GM18508 (cell line): ENCODE data around the gene SVOPL.
"Not testable (repeated sequence)": the region's sequence is repeated elsewhere in the genome, so short reads cannot be mapped to it uniquely, and the experiment has no call there.

Experiments
- ATAC-seq: cut with Tn5 transposase; IDR thresholded peaks from one replicate; pipeline ENCODE4 v1.9.1; 2021; ENCODE audit warnings: moderate number of reproducible peaks; ENCODE audit not compliant: insufficient read depth, unreplicated experiment

SVOPL gene

DNA sequence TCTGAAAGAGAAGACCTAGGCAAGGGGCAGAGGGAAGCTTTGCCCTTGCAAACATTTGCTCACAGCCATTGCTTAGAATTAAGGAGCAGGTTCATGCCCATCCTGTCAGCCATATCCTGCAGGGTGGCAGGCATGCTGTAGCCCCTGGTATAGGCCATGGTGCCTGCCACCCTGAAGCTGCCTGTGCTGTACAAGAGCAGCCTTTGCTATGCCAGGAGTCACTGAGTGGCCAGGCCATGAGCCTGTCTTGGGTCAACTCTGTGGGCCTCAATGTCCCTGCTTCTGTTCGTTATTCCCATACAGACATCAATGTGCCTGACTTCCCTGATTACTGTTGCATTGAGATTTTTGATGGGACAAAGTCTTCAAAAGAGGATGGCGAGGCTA is 368 bp upstream of the SVOPL start:
- no peak for ATAC-seq

DNA sequence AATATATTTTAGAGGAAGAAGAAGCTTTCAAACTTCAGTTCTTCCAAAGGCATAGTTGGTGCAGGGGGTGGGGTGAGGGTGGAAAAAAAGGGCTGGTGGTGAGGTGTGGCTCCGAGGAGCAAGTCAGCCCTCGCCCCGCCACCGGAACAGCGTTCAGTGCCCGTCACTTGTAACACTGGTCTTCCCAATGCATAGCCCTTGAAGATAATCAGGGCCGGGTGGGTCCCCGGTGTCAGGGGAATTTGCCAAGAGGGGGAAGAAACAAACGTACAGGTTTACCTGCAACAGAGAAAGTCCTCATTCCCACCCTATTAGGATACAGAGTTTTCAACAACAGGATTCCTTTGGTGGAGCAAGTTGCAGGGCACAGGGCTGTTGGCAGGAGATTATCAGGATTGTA is 1.5 kb downstream of the SVOPL start:
- ATAC-seq = no peak

DNA sequence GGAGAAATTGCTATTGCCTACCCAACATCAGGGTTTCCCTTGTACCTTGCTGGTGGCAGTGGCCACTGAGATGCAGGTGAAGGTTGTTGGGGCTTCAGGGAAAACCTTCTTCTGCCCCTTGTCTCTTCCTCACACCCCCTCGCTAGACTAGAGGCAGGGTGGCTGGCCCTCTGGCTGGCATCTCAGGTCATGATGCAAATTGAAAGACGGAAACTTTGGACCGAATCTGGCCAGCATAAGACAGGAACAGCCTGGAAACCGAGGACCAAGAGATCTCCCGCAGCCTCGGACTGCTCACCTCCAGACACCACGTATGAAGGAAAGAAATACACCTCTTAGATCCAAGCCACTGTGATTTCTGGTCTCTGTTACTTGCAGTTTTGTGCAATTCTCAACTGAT is 2.9 kb downstream of the SVOPL start:
- no peak for ATAC-seq

DNA sequence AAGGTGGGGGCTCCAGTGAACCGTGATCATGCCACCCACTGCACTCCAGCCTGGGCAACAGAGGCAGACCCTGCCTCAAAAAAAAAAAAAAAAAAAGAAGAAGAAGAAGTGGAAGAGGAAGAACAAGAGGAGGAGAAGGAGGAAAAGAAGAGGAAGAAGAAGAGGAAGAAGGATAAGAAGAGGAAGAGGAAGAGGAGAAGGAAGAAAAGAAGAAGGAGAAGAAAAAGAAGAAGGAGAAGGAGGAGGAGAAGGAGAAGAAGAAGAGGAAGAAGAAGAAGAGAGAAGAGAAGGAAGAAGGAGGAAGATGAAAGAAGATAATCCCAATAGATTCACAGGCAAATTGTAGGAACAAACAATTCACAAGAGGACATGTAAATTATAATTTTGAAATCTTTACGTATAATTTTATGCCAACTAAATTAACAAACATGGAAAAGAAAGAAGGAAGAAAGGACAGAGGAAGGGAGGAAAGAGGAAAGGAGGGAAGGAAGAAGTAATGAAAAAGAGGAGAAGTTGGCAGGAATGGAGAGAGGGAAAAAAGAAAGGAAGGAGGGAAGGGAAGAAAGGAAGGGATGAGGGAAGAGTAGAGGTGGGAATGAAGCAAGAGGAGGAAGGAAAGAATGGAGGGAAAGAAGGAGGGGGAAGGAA is 3.5 kb downstream of the SVOPL start:
- no peak for ATAC-seq

DNA sequence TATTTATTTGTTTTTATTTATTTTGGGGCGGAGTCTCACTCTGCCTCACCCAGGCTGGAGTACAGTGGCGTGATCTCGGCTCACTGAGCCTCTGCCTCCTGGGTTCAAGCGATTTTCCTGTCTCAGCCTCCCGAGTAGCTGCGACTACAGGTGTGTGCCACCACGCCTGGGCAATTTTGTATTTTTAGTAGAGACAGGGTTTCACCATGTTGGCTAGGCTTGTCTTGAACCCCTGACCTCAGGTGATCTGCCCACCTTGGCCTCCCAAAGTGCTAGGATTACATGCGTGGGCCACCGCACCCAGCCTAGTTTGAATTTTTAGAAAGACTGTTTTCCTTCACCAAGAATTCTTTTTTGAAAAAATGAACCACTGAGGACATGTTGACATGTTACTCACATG is 5.4 kb downstream of the SVOPL start:
- ATAC-seq = not testable (repeated sequence)

DNA sequence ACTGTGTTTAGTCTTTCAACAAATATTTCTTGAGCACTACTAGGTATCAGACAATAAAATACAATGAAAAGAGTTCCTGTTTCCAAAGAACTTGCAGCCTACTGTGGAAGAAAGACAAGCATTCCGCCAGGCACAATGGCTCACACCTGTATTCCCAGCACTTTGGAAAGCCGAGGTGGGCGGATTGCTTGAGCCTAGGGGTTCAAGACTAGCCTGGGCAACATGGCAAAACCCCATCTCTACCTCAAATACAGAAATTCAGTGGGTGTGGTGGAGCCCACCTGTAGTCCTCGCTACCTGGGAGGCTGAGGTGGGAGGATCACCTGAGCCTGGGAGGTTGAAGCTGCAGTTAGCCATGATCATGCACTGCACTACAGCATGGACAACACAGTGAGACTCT is 6.1 kb downstream of the SVOPL start:
- no peak for ATAC-seq

DNA sequence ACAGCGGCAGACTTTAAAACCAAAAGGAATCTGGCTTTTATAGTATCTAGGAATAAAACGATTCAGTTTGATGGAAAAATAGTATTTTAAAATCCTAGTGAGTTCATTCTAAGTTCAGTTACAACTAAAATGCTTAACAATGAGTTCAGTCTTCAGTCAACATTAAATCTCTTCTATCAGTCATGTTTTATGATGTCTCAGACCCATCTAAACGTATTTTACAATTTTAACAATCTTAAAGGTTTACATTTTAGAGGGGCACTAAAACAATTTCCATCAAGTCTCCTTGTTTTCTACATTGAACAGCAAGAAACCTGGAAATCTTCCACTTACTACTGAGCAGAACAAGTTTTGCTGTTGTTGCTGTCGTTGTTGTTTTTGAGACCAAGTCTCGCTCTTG is 10.0 kb downstream of the SVOPL start:
- no peak for ATAC-seq

DNA sequence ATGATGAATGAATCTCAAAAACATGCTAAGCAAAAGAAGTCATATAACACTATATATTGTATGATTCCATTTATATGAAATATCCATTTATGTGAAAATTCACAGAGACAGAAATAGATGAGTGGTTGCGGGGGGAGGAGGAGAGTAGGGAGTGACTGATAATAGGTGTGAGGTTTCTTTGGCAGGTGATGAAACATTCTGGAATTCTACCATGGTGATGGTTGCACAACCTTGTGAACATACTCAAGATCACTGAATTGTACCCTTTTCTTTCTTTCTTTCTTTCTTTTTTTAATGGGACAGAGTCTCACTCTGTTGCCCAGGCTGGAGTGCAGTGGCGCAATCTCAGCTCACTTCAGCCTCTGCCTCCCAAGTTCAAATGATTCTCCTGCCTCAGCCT is 10.7 kb downstream of the SVOPL start:
- ATAC-seq = no peak

DNA sequence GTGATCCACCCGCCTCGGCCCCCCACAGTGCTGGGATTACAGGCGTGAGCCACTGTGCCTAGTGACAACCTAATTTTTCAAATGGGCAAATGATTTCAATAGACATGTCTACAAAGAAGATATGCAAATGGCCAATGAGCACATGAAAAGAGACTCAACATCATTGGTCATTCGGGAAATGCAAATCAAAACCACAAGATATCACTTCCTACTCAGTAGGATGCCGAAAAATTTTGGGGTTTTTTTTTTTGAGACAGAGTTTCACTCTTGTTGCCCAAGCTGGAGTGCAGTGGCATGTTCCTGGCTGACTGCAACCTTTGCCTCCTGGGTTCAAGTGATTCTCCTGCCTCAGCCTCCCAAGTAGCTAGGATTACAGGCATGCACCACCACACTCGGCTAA is 13.1 kb downstream of the SVOPL start:
- ATAC-seq = not testable (repeated sequence)

DNA sequence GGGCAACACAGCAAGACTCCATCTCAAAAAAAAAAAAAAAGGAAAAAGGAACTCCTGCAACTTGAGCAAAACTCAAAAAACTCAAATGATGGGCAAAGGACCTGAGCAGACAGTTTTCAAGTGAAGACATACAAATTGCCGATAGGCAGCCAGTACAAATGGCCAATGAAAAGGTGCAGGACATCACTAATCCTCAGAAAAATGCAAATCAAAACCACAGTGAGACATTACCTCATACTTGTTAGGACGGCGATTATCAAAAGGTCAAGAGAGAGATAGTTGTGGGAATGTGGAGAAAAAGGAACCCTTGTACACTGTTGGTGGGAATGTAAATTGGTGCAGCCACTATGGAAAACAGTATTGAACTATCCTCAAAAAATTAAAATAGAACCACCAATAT is 16.8 kb downstream of the SVOPL start:
- no peak for ATAC-seq

DNA sequence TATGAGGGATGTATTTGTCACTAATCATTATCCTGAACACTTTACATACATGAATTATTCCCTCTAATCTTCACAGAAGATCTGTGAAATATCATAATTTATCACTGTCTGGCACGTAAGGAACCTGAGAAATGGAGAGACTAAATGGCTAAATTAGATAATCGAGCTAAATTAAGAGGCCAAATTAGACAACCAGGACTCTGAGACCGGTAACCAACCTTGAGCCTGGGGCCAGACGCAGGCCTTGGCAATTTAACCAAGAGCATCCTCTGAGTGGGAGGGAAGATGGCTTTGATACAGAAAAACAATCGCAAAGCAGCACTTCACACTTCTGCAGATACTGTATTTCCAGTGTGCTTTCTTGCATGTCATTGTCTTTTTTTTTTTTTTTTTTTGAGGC is 21.4 kb downstream of the SVOPL start:
- no peak for ATAC-seq

DNA sequence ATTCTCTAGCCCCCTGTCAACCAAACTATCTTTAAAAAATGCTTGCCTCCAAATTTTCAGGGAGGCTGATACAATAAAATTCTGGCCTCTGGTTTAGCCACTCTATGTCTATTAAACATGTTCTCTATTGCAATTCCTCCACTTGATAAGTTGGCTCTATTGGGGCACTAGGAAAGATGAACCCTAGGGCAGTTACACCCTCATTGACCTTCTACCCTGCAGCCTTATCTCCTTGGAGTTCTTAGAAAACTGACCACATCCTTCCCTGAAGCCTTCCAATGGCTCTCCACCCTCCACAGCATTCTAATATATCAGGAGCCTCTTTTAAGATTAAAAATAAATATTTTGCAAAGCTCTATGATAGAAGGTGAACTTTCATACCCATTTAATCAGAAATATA is 30.6 kb downstream of the SVOPL start:
- ATAC-seq = no peak

DNA sequence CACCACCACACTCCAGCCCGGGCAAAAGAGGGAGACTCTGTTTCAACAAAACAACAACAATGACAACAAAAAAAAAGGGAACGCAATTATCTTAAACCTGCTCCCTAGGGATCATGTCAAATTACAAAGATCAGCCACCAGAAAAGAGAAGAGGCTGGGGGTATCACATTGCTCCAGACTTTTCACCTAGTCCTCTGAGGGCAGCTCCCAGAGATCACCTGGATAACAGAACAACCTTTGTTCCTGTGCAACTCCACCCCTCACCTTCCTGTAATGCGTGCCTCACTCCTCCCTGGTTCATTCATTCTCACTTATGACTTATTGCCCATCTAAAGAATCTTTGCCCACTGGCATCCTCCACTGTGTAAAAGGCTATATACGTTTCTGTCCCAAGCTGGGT is 31.8 kb downstream of the SVOPL start:
- ATAC-seq = no peak

DNA sequence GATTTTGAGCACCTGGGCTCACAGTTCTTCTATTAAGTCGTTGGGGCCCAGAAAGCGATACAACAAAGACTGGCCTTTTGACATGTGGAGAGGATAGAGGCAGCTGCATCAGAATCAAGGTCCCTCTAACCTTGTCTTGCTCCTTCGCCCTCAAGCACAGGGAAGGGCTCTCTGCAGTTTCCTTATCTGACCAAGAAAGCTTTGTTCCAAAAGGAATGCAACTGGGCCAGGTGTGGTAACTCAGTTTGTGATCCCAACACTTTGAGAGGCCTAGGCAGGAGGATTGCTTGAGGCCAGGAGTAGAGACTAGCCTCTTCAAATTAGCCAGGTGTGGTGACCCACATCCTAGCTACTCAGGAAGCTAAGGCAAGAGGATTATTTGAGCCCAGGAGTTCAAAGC is 32.2 kb downstream of the SVOPL start:
- ATAC-seq = no peak

DNA sequence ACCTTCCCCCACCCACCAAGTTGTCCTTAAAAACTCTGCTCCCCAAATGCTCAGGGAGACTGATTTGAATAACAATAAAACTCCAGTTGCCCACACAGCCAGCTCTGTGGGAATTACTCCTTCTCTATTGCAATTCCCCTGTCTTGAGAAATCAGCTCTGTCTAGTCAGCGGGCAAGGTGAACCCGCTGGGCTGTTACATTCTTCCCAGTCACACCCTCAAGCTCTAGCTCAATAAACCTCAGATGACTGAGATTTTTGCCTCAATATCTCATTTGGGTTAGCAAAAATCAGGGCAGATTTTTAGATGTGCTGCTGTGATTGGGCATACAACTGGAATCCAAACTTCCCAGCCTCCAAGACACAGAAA is 32.9 kb downstream of the SVOPL start:
- no peak for ATAC-seq

DNA sequence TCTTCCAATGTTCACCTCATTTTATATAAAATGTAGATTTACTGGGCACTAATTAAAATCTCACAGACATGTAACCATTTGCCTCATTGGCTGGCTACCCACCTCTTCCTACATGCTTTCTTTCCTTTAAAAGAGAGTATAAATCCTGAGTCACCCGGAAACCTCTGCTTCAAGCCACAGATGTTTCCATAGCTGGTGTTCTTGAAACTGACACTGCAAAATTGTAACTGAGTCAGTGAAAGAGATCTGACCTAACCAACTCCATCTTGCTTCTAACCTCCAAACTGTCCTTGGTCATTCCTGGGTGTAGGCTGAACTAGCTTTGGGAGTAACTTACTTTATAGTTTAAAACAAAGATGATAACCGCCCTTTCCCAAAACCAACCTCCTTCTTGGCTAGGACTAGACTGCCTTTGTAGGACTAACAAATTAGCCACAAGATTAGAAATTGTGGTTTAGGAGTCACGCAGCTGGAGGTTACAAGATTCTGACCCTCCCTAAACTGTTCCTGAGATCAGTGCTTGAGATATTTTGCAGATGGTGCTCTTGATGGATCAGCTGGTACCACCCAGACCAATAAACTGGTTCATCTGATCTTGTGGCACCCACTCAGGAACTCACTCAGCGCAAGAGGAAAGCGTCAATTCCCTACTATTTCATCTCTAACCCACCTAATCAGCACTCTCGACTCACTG is 33.5 kb downstream of the SVOPL start:
- ATAC-seq = no peak

DNA sequence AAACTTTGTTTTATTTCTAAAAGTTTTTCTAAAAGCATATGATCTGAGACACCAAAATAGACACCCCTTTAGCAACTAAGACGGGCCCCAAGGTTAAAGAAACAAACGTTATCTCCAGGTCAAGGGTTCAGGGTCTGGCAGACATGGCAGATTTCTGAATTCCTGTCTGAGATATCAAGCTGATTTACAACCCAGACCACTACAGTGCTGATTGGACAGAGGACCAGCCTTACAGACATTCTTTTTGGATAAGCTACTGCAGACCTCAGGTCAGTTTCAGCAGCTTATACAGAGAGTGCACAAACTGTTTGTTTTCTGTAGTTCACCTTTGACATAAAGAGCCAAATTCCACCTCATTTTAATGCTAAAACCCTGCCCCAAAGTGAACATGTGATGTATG is 34.8 kb downstream of the SVOPL start:
- ATAC-seq = no peak

DNA sequence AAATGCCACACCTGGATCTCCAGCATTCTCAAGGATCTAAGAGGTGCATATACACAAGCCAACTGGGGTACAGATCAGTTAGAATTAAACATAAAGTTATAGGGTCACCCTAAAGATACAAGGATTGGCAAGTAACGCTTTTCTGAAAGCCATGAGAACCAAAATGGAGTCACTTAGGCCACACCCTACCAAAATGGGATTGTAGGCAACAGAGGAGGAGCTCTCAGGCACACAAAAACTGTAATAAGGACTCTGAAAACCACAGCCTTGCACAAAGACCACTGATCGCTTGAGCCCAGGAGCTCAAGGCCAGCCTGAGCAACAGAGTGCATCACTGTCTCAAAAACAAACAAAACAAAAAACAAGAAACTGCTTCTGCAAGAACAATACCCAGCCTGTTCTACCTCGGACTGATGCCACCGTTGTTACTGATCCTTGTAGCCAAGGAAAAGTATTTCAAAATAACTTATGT is 35.5 kb downstream of the SVOPL start:
- no peak for ATAC-seq

DNA sequence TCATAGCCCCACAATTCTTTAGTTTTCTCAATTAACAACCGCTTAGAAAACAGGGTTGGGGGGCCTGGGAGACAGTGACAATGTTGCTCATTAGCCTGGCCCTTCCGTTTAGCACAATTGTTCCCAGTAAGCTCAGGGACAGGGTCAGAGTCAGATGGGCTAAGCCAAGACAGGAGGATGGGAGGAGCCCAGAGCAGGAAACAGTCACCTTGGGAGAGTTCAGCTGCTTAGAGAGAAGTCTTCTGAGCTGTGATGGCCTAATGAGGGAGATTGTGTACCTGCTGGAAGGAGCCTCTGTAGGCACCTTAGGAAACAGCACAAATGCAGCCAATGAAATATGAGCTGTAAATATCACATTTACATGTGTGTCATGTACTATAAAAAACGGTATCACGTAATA is 35.9 kb downstream of the SVOPL start:
- no peak for ATAC-seq

DNA sequence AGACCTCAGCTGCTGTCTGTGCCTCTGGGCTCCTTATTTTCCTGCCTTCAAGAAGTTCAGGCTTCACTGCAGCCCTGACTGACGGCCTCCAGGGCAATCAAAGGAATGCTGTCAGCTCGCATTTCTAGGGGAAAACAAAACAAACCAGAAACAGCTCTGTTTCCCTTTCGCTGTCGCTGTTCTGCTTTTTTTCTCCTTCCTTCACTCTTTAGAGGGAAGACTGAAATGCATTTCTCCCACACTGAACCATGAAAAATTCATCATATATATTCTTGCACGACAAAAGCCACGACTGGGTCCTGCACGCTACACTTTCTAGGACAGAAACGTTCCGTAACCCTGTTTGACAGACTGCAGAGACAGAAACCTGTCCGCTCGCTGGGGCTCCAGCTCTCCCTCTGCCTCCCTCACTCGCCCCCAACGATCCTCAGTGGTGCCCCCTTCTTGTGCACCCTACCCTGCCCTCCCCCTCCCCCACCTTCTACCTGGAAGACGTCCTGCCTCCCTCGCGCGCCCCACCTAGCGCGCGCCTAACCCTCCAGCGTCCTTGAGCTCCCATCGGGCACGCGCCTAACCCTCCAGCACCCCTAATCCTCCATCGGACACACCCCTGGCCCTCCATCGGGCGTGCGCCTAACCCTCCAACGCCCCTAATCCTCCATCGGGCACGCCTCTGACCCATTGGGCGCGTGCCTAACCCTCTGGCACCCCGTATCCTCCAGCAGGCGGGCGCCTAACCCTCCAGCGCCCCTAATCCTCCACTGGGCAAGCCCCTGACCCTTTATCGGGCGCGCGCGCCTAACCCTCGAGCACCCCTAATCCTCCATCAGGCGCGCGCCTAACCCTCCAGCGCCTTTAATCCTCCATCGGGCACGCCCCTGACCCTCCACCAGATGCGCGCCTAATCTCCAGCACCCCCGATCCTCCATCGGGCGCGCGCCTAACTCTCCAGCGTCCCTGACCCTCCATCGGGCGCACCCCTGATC is 37.1 kb downstream of the SVOPL start:
- no peak for ATAC-seq

DNA sequence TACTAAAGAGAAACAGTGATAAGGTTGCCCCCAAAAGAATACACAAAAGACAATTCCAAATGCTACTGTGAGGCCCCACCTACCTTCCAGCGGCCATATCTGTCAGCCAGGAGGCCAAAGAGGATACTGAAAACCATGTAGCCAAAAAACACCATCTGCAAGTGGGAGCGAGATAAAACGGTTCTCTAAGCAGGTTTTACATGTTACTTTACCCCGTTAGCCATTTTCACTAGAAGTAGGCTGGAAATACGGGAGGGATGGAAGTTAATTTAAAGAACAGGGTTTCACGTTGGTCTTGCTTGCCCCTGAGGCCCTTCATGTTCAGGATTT is 38.2 kb downstream of the SVOPL start:
- no peak for ATAC-seq
